HG03064 (cell line): ENCODE measurements around the gene ATXN1.
"Not testable (repeated sequence)": the region's sequence is repeated elsewhere in the genome, so short reads cannot be mapped to it uniquely, and the experiment has no call there.

ENCODE experiments used
- ATAC-seq: cut with Tn5 transposase; IDR thresholded peaks from one replicate; pipeline ENCODE4 v1.9.1; 2021; ENCODE audit warnings: low read depth; ENCODE audit not compliant: unreplicated experiment

Gene ATXN1

DNA sequence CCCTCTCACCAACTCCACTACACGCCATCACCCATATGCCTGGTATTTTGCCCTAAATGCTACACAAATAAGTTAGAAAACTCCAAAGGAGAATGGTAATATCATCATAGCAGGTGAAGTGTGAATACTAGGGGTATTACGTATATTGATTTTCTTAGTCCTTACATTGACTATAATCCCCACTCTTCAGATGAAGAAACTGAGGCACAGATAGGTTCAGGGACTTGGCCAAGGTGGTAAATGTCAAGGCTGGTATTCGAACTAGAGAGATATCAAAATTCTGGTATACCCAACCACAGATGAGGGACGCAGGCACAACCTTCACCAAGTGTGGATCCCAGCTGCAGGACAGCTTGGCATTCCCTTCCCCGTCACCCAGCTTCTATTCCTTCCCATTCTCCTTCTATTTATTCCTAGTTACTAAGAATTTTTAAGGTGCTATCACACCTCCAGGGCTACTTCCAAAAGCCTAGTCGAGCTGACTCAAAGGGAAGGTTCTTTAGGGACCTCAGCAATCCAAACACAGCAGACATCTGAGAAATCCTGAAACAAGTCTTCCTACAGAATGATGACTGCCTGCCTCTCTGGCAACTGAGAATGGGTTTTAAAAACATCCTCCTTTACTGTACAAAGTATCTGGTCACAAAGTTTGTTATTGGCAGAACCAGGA is 32.6 kb downstream of the ATXN1 start:
- ATAC-seq, result no peak

DNA sequence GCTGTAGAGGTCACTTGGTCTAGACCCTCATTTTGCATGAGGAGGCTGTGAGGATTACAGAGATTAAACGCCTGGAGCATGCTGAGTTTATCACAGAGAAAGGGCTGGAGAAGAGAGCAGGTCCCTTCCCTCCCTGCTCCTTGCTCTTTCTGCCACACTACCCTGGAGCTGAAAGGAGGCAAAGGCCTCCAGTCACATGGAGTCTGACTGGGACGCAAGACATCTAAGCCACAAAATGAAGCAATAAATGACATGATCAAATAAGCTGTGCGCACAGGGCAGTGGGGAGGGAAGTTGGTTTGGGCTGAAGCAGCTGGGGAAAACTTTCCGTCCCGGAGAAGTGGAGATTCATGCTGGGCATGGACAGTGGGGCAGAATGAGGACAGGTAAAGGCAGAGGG is 33.3 kb downstream of the ATXN1 start:
- ATAC-seq, result no peak

DNA sequence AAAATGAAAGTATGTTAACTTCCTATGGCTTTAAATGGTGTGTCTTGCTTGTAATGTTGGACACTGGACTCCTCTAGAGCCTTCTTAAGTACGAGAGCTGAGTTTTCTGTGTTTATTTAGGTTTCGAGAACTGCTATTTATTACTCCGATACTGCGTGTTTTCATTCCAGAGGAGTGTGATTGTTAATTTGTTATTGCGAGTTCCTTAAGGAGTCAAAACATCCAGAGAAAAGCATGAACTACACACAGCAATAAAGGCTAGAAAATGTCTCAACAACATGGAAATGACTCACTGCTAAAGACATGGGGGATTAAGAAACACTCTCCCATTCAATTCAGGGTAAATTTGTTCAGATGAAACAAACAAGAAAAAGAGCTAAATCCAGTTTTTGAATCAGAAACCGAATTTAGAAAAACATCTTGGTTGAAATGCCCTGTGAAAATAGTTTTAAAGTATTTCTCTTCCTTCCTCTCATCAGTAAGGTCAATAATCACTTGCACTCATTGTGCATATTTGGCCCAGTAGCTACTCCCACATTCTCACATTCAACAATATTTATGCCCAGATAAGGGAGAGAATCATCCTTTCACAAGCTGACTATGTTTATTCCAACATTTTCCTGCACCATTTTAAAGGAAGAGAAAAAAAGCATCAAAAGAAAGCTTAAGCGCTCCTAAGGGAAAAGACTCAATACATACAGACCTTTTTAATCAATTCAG is 36.0 kb downstream of the ATXN1 start:
- ATAC-seq, result no peak

DNA sequence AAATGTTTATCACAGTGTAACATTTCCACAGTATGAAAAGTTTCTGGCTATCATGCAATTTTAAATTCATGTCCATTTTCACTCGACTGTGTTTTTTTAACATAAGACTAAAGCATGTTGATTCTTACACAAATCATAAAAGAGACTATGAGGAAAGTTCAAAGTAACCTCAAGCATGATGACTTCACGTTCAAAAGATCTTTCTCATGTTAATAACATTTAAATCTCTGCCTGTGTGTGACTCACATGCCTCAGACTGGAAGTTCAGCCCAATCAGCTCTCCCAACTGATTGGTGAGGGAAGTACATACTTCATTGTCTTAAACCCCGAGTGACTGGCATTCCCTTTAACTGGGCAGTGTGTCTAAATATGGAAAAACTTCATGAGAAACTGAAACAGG is 37.4 kb downstream of the ATXN1 start:
- no peak for ATAC-seq

DNA sequence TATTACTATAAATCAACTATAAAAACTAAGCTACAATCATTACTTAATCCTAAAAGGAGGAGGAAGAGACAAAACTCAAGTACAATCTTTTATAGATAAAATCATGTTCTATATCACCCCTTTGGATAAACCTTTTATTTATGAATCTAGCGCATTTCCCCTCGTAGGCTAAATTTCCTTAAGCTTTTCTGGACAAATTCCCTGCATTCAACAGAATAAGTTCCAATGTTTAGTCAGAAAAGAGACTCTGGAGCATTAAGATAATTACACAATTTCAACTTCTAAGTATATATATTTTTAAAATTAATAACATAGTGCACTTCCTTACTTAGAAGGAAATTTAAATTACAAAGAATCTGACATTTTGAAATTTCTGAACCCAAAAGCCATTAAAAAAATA is 37.9 kb downstream of the ATXN1 start:
- ATAC-seq, result no peak

DNA sequence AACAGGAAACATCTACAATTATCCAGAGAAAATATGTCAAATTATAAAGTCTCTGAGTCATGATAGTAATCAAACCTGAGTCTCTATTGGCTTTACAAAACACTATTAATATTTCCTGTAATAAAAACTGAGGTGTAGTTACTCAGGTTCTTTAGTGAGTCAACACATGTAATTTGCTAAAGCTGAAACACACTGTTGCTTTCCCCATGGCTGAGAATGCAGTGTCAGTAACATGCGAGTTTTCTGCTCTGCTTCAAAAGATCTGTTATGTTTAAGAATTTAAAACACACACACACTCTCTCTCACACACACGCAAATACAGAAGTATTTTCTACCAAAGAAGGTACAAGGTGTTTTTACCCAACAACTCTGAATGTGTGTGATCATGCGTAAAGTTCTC is 38.6 kb downstream of the ATXN1 start:
- no peak for ATAC-seq

DNA sequence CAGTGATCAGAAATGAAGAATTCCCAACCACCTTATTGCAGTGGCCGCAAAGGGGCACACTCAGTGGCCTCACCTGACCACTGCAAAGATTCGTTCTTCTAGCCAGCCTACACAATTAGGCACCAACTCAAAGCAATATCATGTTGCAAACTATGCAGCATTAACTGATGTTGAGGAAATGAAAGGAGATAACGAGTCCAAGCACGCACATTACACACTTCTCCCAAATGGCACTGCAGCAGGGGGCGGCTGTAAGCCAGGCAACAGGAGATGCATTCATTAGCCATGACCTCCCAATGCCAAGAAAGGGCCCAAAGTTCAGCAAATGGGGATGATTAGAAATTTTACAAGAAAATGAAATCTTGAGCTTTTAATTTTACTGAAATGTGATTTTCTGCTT is 39.3 kb downstream of the ATXN1 start:
- ATAC-seq, result no peak

DNA sequence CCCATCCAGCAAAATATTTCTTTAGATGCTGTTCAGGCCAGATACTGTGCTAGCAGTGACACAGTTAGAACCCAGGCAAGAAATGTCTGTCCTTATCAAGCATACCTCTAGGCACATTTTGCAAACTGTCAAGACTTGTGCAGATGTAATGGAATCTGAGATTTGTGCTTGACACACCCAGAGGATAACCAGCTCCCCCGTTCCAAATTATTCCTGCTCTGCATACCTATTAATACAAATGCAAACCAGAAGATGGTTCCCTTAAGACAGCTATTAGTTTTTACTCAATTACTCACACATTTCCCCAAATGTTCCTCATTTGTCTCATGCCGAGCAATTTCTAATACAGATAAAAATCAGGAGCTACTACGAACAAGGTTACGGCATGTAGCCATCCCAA is 40.4 kb downstream of the ATXN1 start:
- ATAC-seq, result no peak

DNA sequence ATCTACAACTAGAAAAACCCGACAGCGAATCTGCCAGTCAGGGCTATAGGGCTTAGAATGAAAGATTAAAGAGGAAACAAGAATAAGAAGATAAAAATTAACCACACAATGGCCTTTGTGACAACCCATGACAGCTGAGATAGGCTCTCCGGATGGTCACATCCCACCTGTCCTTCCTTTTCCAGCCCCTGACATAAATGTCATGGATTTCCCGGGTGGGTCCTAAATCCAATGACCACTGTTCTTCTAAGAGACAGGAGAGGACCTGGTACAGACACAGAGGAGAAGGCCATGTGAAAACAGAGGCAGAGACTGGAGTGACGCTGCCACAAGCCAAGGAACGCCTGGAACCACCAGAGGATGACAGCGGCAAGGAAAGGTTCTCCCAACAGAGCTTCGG is 41.8 kb downstream of the ATXN1 start:
- no peak for ATAC-seq

DNA sequence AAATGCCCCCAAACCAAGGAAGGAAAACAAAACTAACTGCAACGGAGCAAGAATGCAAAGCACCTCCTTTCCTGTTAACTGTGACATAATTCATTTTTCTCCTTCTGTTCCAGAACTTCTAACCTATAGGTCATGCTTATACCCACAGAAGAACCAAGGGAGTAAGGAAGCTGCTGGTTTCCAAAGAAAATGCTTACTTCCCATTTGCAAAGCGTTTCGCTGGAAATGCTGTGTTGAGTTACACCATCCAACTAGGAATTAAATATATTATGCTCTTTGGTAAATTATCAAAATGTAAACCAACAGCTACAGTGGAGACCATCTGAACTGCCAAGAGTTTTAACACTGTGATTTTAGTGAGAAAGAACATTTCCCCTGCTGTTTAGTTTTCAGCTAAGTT is 42.9 kb downstream of the ATXN1 start:
- no peak for ATAC-seq

DNA sequence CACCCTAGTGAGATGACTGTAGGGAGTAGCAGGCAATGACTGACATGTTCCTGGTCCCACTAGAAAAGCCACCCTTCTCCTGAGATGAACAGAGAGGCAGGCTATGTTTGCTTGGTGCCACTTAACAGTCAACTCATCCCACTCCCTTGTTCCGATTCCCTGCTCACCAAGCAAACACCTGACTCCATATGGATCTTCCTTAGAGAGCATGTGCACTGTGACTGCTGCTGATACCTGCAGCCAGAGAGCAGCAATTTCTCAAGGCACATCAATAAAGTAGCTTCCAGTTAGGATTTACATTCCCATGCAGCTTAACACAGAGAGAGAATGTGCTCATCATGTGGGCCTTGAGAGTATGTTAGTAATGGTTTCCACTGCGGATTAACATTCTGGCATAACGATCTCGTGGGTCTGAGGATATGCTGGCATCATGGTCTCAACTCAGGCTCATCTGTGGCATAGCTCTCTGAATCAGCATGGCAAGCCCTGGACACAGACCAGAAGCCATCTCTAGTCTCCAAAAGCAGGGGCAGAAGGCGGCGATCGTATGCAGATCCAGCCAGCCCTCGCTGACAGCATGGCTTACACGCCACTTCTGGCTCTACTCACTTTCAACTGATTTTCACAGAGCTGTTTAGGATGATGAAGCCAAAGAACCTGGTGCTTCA is 43.9 kb downstream of the ATXN1 start:
- ATAC-seq, result no peak

DNA sequence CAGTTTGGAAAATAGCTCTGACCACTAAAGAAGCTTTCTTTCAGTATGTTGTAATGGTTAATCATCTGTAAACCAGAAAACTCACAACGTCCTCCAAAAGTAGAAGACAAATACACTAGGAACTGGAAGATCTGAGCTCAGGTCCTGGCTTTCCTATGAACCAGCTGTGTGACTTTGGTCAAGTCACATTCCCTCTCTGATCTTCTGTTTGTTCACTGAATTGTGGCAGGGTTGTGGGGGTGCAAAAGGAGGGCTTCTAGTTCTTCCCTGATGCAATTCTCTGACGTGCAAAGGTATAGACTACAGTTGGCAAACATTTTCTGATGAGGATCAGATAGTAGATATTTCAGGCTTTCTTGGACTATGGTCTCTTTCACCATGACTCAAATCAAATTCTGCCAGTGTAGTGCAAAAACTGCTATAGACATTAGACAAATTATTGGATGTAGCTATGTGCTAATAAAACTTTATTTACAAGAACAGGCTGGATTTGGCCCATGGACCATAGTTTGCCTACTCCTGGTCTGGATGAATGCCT is 44.9 kb downstream of the ATXN1 start:
- ATAC-seq, result no peak

DNA sequence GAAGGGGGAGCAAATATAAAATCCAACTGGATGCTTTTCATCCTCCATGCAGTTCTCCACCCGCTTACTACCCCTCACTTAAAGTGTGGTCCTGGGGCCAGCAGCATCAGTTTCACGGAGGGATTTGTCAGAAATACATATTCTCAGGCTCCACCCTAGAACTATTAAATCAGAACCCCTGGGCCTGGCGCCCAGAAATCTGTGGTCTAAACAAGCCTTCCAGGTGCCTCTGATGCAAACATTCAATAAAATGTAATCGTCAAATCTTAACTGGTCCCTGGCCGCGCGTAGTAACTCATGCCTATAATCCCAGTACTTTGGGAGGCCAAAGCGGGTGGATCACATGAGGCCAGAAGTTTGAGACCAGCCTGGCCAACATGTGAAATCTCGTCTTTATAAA is 47.7 kb downstream of the ATXN1 start:
- no peak for ATAC-seq

DNA sequence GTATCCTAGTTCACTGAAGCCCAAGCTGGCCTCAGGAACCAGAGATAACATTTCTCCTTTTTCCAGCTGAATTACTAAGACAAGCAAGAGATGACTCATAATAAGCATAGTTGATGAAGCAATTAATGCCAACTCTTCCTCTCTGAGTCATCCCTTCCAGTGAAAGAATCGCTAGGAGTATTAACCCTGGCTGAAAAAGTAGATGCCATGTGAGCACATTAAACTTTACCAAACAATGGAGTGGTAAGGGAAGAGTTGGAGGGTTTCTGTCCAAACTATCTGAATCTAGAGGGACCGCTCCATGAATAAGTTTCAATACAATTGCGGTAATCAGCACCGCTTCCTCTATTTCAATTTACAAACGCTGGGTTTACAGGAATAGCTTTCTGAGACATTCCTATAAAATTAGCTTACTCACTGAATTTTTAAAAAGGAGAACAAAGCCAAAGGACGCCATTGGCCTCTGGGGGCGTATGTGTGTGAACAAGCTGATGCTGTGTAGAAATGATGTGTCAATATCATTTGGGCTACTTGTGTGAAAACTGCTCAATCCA is 48.3 kb downstream of the ATXN1 start:
- no peak for ATAC-seq

DNA sequence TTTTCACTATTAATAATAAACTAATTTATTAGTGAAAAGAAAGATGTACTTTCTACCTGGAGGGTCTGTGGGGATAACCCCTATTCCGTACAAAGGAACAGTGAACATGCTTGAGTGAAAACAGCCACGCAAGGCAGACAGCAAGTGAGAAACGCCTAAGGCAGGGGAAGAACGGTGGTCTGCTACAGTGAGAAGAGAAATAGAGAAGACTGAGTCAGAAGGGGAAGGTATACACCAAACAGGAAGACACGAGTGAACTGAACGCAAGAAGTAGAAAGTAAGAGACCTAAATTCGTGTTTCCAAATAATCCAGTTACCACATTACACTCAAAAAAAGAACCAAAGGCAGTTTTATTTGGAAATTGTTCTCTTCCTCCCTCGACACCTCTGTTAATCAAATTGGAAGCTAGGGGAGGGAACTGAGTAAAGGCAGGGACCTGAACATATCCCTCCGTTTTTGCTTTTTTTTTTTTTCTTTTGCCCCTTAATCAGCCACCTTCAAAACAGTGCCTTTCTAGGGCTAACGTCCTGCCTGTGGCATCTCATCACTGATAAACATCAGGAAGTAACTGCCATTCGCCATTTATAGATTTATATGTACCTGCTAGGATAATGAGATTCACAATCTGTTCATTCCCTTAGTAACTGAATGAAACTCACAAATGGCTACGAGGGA is 48.9 kb downstream of the ATXN1 start:
- peak; percentile 59 for ATAC-seq

DNA sequence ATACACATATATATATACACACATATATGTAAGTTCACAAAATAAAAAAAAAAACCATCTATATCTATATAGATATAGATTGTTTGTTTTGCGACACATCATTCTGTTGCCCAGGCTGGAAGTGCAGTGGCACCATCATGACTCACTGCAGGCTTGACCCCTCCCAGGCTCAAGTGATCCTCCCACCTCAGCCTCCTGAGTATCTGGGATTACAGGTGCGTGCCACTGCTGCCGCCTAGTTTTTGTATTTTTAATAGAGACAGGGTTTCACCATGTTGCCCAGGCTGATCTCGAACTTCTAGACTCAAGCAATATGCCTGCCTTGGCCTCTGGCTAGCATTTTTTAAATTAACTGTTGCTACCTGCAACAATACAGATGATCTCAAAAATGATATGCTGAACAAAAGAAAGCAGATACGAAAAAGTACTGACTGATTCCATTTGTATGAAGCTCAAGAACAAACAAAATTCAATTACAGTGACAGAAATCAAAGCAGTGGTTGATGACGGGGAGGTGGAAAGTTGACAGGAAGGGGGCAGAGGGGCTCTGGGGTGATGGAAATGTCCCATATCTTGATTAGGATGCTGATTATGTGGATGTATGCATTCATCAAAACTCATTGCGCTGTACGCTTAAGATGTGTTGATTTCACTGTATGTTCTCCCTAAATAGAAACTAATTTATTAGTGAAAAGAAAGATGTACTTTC is 49.6 kb downstream of the ATXN1 start:
- peak; percentile 17 for ATAC-seq

DNA sequence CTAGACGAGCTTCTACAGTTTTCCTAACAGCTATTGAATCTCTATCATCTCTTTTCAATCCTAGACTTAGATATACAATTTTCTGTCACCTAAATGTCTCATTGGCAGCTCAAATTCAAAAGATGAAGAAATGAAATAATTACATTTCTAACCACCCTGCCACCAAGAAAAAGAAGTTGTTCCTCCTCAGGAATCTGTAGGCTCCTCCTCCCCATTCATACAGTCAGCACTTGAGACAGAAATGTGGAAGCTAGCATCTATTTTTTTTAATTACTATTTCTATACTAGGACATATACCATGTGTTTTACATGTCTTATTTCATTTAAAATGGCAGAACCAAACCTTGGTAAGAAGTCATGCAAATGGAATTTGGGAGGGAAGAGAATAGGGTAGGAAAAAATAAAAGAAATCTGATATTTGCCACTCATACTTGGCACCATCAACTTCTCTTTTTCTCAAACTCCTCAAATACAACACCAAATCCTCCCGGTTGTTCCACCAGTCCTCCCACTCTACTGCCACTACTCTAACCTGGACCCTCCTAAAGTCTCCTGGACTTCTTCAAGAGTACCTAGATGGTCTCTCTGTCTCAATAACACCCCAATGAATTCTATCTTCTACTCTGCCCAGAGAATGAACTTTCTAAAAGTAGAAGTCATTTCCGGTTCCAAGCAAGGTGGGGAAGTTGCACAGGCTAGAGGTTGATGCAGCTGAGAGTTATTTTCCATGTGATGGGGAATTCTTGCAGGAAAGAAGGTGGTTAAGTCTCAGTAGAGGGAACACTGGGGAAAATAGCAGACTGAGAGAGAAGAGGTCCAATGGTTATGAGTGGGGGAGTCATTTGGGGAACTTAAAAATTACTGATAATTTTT is 54.1 kb downstream of the ATXN1 start:
- ATAC-seq, result no peak

DNA sequence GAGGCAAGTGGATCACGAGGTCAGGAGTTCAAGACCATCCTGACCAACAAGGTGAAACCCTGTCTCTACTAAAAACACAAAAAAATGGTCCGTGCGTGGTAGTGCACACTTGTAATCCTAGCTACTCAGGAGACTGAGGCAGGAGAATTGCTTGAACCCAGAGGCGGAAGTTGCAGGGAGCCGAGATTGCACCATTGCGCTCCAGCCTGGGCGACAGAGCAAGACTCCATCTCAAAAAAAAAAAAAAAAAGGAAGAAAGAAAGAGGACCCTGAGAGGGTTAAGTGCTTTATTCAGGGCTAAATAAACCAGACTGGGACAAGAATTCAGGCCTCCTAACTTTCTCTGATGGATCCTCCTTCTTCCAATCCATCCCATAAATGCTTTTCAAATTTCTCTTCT is 54.8 kb downstream of the ATXN1 start:
- not testable (repeated sequence) for ATAC-seq

DNA sequence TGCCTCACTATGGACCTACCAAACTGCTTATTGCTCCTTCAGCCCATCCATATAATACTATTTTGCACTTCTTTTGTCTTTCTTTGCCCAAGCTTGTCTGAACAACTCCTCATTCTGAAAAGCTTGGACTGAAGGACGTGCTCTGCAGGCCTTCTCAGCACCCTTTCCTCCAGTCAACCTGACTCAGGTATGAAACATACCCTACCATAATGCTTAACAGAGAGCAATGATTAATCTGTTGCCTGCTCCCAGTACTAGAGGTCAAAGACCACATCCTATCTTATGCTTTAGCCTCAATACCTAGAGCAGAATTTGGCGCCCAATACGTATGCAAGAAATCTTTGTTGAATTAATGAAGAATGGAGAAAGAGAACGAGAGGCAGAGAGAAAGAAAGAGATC is 55.2 kb downstream of the ATXN1 start:
- no peak for ATAC-seq
